Neural cell (in vitro differentiated cells): ENCODE measurements around the gene SHISAL1. TPM values are rescaled to one million over a fixed set of nuclear protein-coding genes. Genes with fewer than 3 reads are reported as not detected.
"Not testable (repeated sequence)": the region's sequence is repeated elsewhere in the genome, so short reads cannot be mapped to it uniquely, and the experiment has no call there.

Source experiments
- H2AFZ ChIP-seq: fragments of 200-600, 300-800 bp; sonication (generic), shearing (Covaris generic); 2 replicates; pipeline ENCODE4 v1.6.0; 2014; ENCODE audit warnings: low read depth, mild to moderate bottlenecking, antibody characterized with exemption, low read length, moderate library complexity
- H3F3A ChIP-seq: fragments of 200-600 bp; shearing (Covaris generic); 2 replicates; pipeline ENCODE4 v1.6.1; 2016; ENCODE audit warnings: mild to moderate bottlenecking, moderate library complexity, mixed read lengths, antibody characterized with exemption, low read length; ENCODE audit not compliant: insufficient read depth, poor library complexity, severe bottlenecking
- H3K27ac ChIP-seq: fragments of 200-600, 300-800 bp; sonication (generic), shearing (Covaris generic); 2 replicates; pipeline ENCODE4 v1.5.1; 2014; ENCODE audit warnings: mild to moderate bottlenecking, low read length, moderate library complexity
- H3K27me3 ChIP-seq: fragments of 300-800, 200-600 bp; sonication (generic), shearing (Covaris generic); 2 replicates; pipeline ENCODE4 v1.6.0; 2014; ENCODE audit warnings: mild to moderate bottlenecking, low read depth, low read length, moderate library complexity; ENCODE audit not compliant: insufficient read depth
- H3K36me3 ChIP-seq: fragments of 300-800, 200-600 bp; sonication (generic), shearing (Covaris generic); 2 replicates; pipeline ENCODE4 v1.5.1; 2014; ENCODE audit warnings: mild to moderate bottlenecking, antibody characterized with exemption, low read length, moderate library complexity; ENCODE audit not compliant: insufficient read depth
- H3K4me2 ChIP-seq: fragments of 300-800, 200-600 bp; sonication (generic), shearing (Covaris generic); 2 replicates; pipeline ENCODE4 v1.6.0; 2014; ENCODE audit warnings: mild to moderate bottlenecking, low read length
- H3K4me3 ChIP-seq: fragments of 300-800, 200-600 bp; sonication (generic), shearing (Covaris generic); 2 replicates; pipeline ENCODE4 v1.5.1; 2014; ENCODE audit warnings: mild to moderate bottlenecking, low read length, moderate library complexity
- H3K79me2 ChIP-seq: fragments of 200-600 bp; shearing (Covaris generic); replicated peaks from 2 replicates; pipeline ENCODE4 v1.6.0; 2014; ENCODE audit warnings: mild to moderate bottlenecking, low read length, moderate library complexity; ENCODE audit not compliant: insufficient read depth
- H3K9ac ChIP-seq: fragments of 300-800, 200-600 bp; sonication (generic), shearing (Covaris generic); 2 replicates; pipeline ENCODE4 v1.6.1; 2016; ENCODE audit warnings: mild to moderate bottlenecking, low read length, mixed read lengths
- H3K9me2 ChIP-seq: fragments of 200-600 bp; shearing (Covaris generic); 2 replicates; pipeline ENCODE4 v1.6.1; 2016; ENCODE audit warnings: mild to moderate bottlenecking, low read length, mixed read lengths; ENCODE audit not compliant: insufficient read depth
- H3K9me3 ChIP-seq: fragments of 200-600, 300-800 bp; sonication (generic), shearing (Covaris generic); 2 replicates; pipeline ENCODE4 v1.6.1; 2016; ENCODE audit warnings: mild to moderate bottlenecking, mixed run types, low read length, moderate library complexity, mixed read lengths
- H4K20me1 ChIP-seq: fragments of 200-600 bp; shearing (Covaris generic); 2 replicates; pipeline ENCODE4 v1.6.1; 2016; ENCODE audit warnings: mild to moderate bottlenecking, mixed run types; ENCODE audit not compliant: insufficient read depth
- EP300 ChIP-seq: fragments of 450-650 bp; conservative IDR thresholded peaks from 2 replicates; pipeline ENCODE4 v1.6.1; 2014; ENCODE audit warnings: antibody characterized with exemption, mild to moderate bottlenecking, moderate library complexity; ENCODE audit not compliant: poor library complexity, severe bottlenecking
- EZH2 ChIP-seq: fragments of 200-600, 300-800 bp; shearing (Covaris generic), sonication (generic); IDR thresholded peaks from 2 replicates; pipeline ENCODE4 v1.6.1; 2014; ENCODE audit warnings: antibody characterized with exemption, low read length, borderline replicate concordance, mild to moderate bottlenecking; ENCODE audit not compliant: insufficient read depth, poor library complexity, severe bottlenecking
- MXI1 ChIP-seq: fragments of 450-650 bp; conservative IDR thresholded peaks from 2 replicates; pipeline ENCODE4 v1.6.1; 2014; ENCODE audit warnings: antibody characterized with exemption, mild to moderate bottlenecking; ENCODE audit not compliant: poor library complexity, severe bottlenecking
- POLR2AphosphoS5 ChIP-seq: IDR thresholded peaks from 2 replicates; pipeline ENCODE4 v1.6.1; 2012
- RAD21 ChIP-seq: fragments of 450-650 bp; conservative IDR thresholded peaks from 2 replicates; pipeline ENCODE4 v1.6.1; 2014; ENCODE audit warnings: antibody characterized with exemption, mild to moderate bottlenecking, moderate library complexity
- REST ChIP-seq: IDR thresholded peaks from 2 replicates; pipeline ENCODE4 v1.6.1; 2012; ENCODE audit warnings: borderline replicate concordance
- SMC3 ChIP-seq: fragments of 450-650 bp; conservative IDR thresholded peaks from 2 replicates; pipeline ENCODE4 v1.6.1; 2014; ENCODE audit warnings: antibody characterized with exemption, mild to moderate bottlenecking, moderate library complexity; ENCODE audit not compliant: poor library complexity
- TAF1 ChIP-seq: IDR thresholded peaks from 2 replicates; pipeline ENCODE4 v1.6.1; 2012; ENCODE audit warnings: low read depth
- polyA plus RNA-seq: library from polyadenylated mRNA; depleted of rRNA; stranded (reverse); fragments of >200 nt; gene quantifications from 2 replicates; pipeline ENCODE4 v1.2.3, GENCODE V29; 2014
- TF ChIP-seq, protein P1 (sequence below): fragments of 450-650 bp; IDR thresholded peaks from 2 replicates; pipeline ENCODE4 v1.5.1; 2014; ENCODE audit warnings: antibody characterized with exemption, mild to moderate bottlenecking, moderate library complexity; ENCODE audit not compliant: poor library complexity, severe bottlenecking

SHISAL1 gene
- polyA plus RNA-seq, 1 donor from 2014 or later: 15.4 TPM

- H3K9ac ChIP-seq: no peak overlapping the region
- TF ChIP-seq REST (no peak), TAF1 (no peak), POLR2AphosphoS5 (no peak), MXI1 (no peak), EP300 (no peak), RAD21 (no peak), EZH2 (no peak), SMC3 (no peak)
- TF ChIP-seq, protein P1, sequence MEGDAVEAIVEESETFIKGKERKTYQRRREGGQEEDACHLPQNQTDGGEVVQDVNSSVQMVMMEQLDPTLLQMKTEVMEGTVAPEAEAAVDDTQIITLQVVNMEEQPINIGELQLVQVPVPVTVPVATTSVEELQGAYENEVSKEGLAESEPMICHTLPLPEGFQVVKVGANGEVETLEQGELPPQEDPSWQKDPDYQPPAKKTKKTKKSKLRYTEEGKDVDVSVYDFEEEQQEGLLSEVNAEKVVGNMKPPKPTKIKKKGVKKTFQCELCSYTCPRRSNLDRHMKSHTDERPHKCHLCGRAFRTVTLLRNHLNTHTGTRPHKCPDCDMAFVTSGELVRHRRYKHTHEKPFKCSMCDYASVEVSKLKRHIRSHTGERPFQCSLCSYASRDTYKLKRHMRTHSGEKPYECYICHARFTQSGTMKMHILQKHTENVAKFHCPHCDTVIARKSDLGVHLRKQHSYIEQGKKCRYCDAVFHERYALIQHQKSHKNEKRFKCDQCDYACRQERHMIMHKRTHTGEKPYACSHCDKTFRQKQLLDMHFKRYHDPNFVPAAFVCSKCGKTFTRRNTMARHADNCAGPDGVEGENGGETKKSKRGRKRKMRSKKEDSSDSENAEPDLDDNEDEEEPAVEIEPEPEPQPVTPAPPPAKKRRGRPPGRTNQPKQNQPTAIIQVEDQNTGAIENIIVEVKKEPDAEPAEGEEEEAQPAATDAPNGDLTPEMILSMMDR: no peak
- H3K79me2 ChIP-seq: no peaks in the 10 kb centered on the region
- no peaks in the 10 kb centered on the region for H3F3A ChIP-seq
- H3K36me3 ChIP-seq: no peaks in the 10 kb centered on the region
- no peak overlapping the region for H3K4me3 ChIP-seq
- H3K4me2 ChIP-seq: no peak overlapping the region
- H3K9me3 ChIP-seq: no peaks in the 10 kb centered on the region
- no peaks in the 10 kb centered on the region for H3K27me3 ChIP-seq
- no peak overlapping the region for H3K27ac ChIP-seq
- no peaks in the 10 kb centered on the region for H3K9me2 ChIP-seq
- H4K20me1 ChIP-seq: no peaks in the 10 kb centered on the region
- H2AFZ ChIP-seq: no peak overlapping the region
Measured at GRCh38 chr22:44304354-44304753, 8.4 kb downstream of the SHISAL1 start.

DNA sequence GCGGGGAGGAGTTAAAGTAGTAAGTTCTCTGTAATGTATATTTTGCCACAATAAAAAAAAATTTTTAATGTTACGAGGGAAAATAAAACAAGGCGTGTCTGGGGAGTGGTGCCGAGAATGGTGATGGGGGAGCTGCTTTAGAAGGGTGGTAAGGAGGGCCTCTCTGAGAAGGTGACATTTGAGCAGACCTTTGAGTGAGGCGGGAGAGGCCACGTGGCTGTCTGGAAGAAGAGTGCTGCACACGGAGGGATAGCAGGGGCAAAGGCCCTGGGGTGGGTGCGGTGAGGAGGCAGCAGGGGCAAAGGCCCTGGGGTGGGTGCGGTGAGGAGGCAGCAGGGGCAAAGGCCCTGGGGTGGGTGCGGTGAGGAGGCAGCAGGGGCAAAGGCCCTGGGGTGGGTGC lies 10.4 kb downstream of the SHISAL1 start:
- not testable (repeated sequence) for H2AFZ ChIP-seq, H3K9me3 ChIP-seq, H3K9me2 ChIP-seq, H3K4me3 ChIP-seq, H3K9ac ChIP-seq, H3K27me3 ChIP-seq, H3K27ac ChIP-seq, H4K20me1 ChIP-seq, H3K36me3 ChIP-seq, H3K79me2 ChIP-seq, H3F3A ChIP-seq, H3K4me2 ChIP-seq

- H3K4me2 ChIP-seq: no peak overlapping the region
- no peaks in the 10 kb centered on the region for H3K27me3 ChIP-seq
- no peaks in the 10 kb centered on the region for H3K79me2 ChIP-seq
- no peak overlapping the region for H2AFZ ChIP-seq
- H3K36me3 ChIP-seq: no peaks in the 10 kb centered on the region
- H3K9me3 ChIP-seq: no peaks in the 10 kb centered on the region
- H3K9ac ChIP-seq: no peak overlapping the region
- no peaks in the 10 kb centered on the region for H3F3A ChIP-seq
- no peaks in the 10 kb centered on the region for H4K20me1 ChIP-seq
- no peak overlapping the region for H3K27ac ChIP-seq
- H3K4me3 ChIP-seq: no peak overlapping the region
- no peaks in the 10 kb centered on the region for H3K9me2 ChIP-seq
- no peak for TF ChIP-seq REST
- TF ChIP-seq RAD21: no peak
- no peak for TF ChIP-seq SMC3
- TF ChIP-seq POLR2AphosphoS5: no peak
- TF ChIP-seq, protein P1: no peak
- no peak for TF ChIP-seq EP300
- TF ChIP-seq EZH2: no peak
- no peak for TF ChIP-seq MXI1
- no peak for TF ChIP-seq TAF1
Measured at GRCh38 chr22:44301039-44301438, 11.7 kb downstream of the SHISAL1 start.
